ENCODE data around the gene MESP1.

The MESP1 gene

GRCh38 chr15:89778861-89779260 is 27.8 kb upstream of the MESP1 start:
- H3K27me3 ChIP-seq (ENCODE audit: control insufficient read depth, insufficient read depth, low read length): peaks cover 38% of the 10 kb centered on the region
- H3K9me3 ChIP-seq (ENCODE audit: control insufficient read depth, insufficient read depth, low read length): no peaks in the 10 kb centered on the region
- H3K27ac ChIP-seq (ENCODE audit: low read depth, low read length): no peak overlapping the region
- no peak overlapping the region for H3K4me3 ChIP-seq (ENCODE audit: low read depth, low read length)
- H3K36me3 ChIP-seq (ENCODE audit: control insufficient read depth, insufficient read depth, low read length): no peaks in the 10 kb centered on the region
- H3K4me1 ChIP-seq (ENCODE audit: control insufficient read depth, insufficient read depth, low read length): peaks cover 10% of the 10 kb centered on the region
- H3K9ac ChIP-seq (ENCODE audit: low read depth, low read length): no peak overlapping the region

GRCh38 chr15:89777782-89778380 is 26.8 kb upstream of the MESP1 start:
- Histone ChIP-seq H3K36me3 (ENCODE audit: control insufficient read depth, insufficient read depth, low read length) (no peaks in the 10 kb centered on the region), H3K27ac (ENCODE audit: low read depth, low read length) (no peak overlapping the region), H3K4me3 (ENCODE audit: low read depth, low read length) (no peak overlapping the region), H3K4me1 (ENCODE audit: control insufficient read depth, insufficient read depth, low read length) (peaks cover under 1% of the 10 kb centered on the region; the same call in 1 of the 2 replicates), H3K27me3 (ENCODE audit: control insufficient read depth, insufficient read depth, low read length) (peaks cover 38% of the 10 kb centered on the region), H3K9ac (ENCODE audit: low read depth, low read length) (no peak overlapping the region), H3K9me3 (ENCODE audit: control insufficient read depth, insufficient read depth, low read length) (no peaks in the 10 kb centered on the region)

- peaks cover 38% of the 10 kb centered on the region for H3K27me3 ChIP-seq (ENCODE audit: control insufficient read depth, insufficient read depth, low read length)
- no peaks in the 10 kb centered on the region for H3K36me3 ChIP-seq (ENCODE audit: control insufficient read depth, insufficient read depth, low read length)
- H3K27ac ChIP-seq (ENCODE audit: low read depth, low read length): no peak overlapping the region
- no peaks in the 10 kb centered on the region for H3K9me3 ChIP-seq (ENCODE audit: control insufficient read depth, insufficient read depth, low read length)
- no peak overlapping the region for H3K9ac ChIP-seq (ENCODE audit: low read depth, low read length)
- H3K4me3 ChIP-seq (ENCODE audit: low read depth, low read length): peak overlapping the region; percentile 48; the same call in 1 of the 2 replicates
- H3K4me1 ChIP-seq (ENCODE audit: control insufficient read depth, insufficient read depth, low read length): no peaks in the 10 kb centered on the region
These were observed 26.2 kb upstream of the MESP1 start for GRCh38 chr15:89777073-89777751.

- Histone ChIP-seq H3K36me3 (ENCODE audit: control insufficient read depth, insufficient read depth, low read length) (no peaks in the 10 kb centered on the region), H3K9ac (ENCODE audit: low read depth, low read length) (no peak within 1 kb of the TSS), H3K4me3 (ENCODE audit: low read depth, low read length) (peak within 1 kb of the TSS; percentile 48; the same call in 1 of the 2 replicates), H3K27ac (ENCODE audit: low read depth, low read length) (no peak within 1 kb of the TSS), H3K4me1 (ENCODE audit: control insufficient read depth, insufficient read depth, low read length) (no peaks in the 10 kb centered on the region), H3K27me3 (ENCODE audit: control insufficient read depth, insufficient read depth, low read length) (peaks cover 38% of the 10 kb centered on the region), H3K9me3 (ENCODE audit: control insufficient read depth, insufficient read depth, low read length) (no peaks in the 10 kb centered on the region)
These were observed 25.4 kb upstream of the MESP1 start, which contains the start of gene MESP2 for GRCh38 chr15:89776274-89777072. MESP2 (plus strand) TSS chr15:89776332; CDS start chr15:89776358, 26 bp downstream.

- Histone ChIP-seq H3K4me1 (ENCODE audit: control insufficient read depth, insufficient read depth, low read length) (no peaks in the 10 kb centered on the region), H3K9me3 (ENCODE audit: control insufficient read depth, insufficient read depth, low read length) (no peaks in the 10 kb centered on the region), H3K36me3 (ENCODE audit: control insufficient read depth, insufficient read depth, low read length) (no peaks in the 10 kb centered on the region), H3K27me3 (ENCODE audit: control insufficient read depth, insufficient read depth, low read length) (peaks cover 37% of the 10 kb centered on the region), H3K27ac (ENCODE audit: low read depth, low read length) (no peak overlapping the region), H3K9ac (ENCODE audit: low read depth, low read length) (no peak overlapping the region), H3K4me3 (ENCODE audit: low read depth, low read length) (no peak overlapping the region)
These were observed 24.8 kb upstream of the MESP1 start for GRCh38 chr15:89775815-89776214.

- no peak overlapping the region for H3K27ac ChIP-seq (ENCODE audit: low read depth, low read length)
- no peaks in the 10 kb centered on the region for H3K36me3 ChIP-seq (ENCODE audit: control insufficient read depth, insufficient read depth, low read length)
- H3K27me3 ChIP-seq (ENCODE audit: control insufficient read depth, insufficient read depth, low read length): peaks cover 34% of the 10 kb centered on the region
- no peaks in the 10 kb centered on the region for H3K4me1 ChIP-seq (ENCODE audit: control insufficient read depth, insufficient read depth, low read length)
- H3K4me3 ChIP-seq (ENCODE audit: low read depth, low read length): no peak overlapping the region
- H3K9me3 ChIP-seq (ENCODE audit: control insufficient read depth, insufficient read depth, low read length): no peaks in the 10 kb centered on the region
- H3K9ac ChIP-seq (ENCODE audit: low read depth, low read length): no peak overlapping the region
These were observed 23.4 kb upstream of the MESP1 start for GRCh38 chr15:89774492-89774891.

GRCh38 chr15:89772932-89773583 is 22.0 kb upstream of the MESP1 start:
- no peaks in the 10 kb centered on the region for H3K4me1 ChIP-seq (ENCODE audit: control insufficient read depth, insufficient read depth, low read length)
- H3K27ac ChIP-seq (ENCODE audit: low read depth, low read length): no peak overlapping the region
- no peak overlapping the region for H3K4me3 ChIP-seq (ENCODE audit: low read depth, low read length)
- no peaks in the 10 kb centered on the region for H3K9me3 ChIP-seq (ENCODE audit: control insufficient read depth, insufficient read depth, low read length)
- H3K9ac ChIP-seq (ENCODE audit: low read depth, low read length): no peak overlapping the region
- H3K27me3 ChIP-seq (ENCODE audit: control insufficient read depth, insufficient read depth, low read length): peaks cover 34% of the 10 kb centered on the region
- H3K36me3 ChIP-seq (ENCODE audit: control insufficient read depth, insufficient read depth, low read length): no peaks in the 10 kb centered on the region

- Histone ChIP-seq H3K36me3 (ENCODE audit: control insufficient read depth, insufficient read depth, low read length) (no peaks in the 10 kb centered on the region), H3K9me3 (ENCODE audit: control insufficient read depth, insufficient read depth, low read length) (no peaks in the 10 kb centered on the region), H3K9ac (ENCODE audit: low read depth, low read length) (no peak overlapping the region), H3K4me3 (ENCODE audit: low read depth, low read length) (no peak overlapping the region), H3K4me1 (ENCODE audit: control insufficient read depth, insufficient read depth, low read length) (no peaks in the 10 kb centered on the region), H3K27me3 (ENCODE audit: control insufficient read depth, insufficient read depth, low read length) (peaks cover 6% of the 10 kb centered on the region; the same call in 1 of the 2 replicates), H3K27ac (ENCODE audit: low read depth, low read length) (no peak overlapping the region)
These were observed 19.0 kb upstream of the MESP1 start for GRCh38 chr15:89770041-89770440.

DNA sequence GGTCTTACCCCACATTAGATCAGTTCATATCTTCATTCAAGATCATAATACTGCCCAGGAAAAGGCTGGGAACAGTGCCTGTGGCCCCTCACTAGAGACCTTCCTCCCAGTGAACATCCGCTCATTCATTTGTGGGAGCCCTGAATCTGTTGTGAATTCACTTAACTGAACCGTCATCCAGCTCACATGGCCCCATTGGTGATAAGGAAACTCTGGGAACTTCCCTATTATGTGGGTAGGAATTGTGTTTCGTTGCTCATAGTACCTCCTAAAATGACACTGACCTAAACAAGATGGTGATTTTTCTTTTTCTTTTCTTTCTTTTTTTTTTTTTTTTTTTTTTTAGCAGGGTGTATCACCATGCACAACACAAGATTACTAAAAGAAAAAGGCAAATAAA is 18.3 kb upstream of the MESP1 start:
- no peaks in the 10 kb centered on the region for H3K9me3 ChIP-seq (ENCODE audit: control insufficient read depth, insufficient read depth, low read length)
- H3K27ac ChIP-seq (ENCODE audit: low read depth, low read length): no peak overlapping the region
- no peak overlapping the region for H3K4me3 ChIP-seq (ENCODE audit: low read depth, low read length)
- peaks cover 4% of the 10 kb centered on the region; the same call in 1 of the 2 replicates for H3K27me3 ChIP-seq (ENCODE audit: control insufficient read depth, insufficient read depth, low read length)
- H3K36me3 ChIP-seq (ENCODE audit: control insufficient read depth, insufficient read depth, low read length): no peaks in the 10 kb centered on the region
- no peaks in the 10 kb centered on the region for H3K4me1 ChIP-seq (ENCODE audit: control insufficient read depth, insufficient read depth, low read length)
- H3K9ac ChIP-seq (ENCODE audit: low read depth, low read length): no peak overlapping the region

- H3K27me3 ChIP-seq (ENCODE audit: control insufficient read depth, insufficient read depth, low read length): no peaks in the 10 kb centered on the region
- no peaks in the 10 kb centered on the region for H3K9me3 ChIP-seq (ENCODE audit: control insufficient read depth, insufficient read depth, low read length)
- H3K27ac ChIP-seq (ENCODE audit: low read depth, low read length): no peak overlapping the region
- no peaks in the 10 kb centered on the region for H3K36me3 ChIP-seq (ENCODE audit: control insufficient read depth, insufficient read depth, low read length)
- no peak overlapping the region for H3K4me3 ChIP-seq (ENCODE audit: low read depth, low read length)
- no peaks in the 10 kb centered on the region for H3K4me1 ChIP-seq (ENCODE audit: control insufficient read depth, insufficient read depth, low read length)
- H3K9ac ChIP-seq (ENCODE audit: low read depth, low read length): no peak overlapping the region
These were observed 17.0 kb upstream of the MESP1 start for GRCh38 chr15:89768071-89768500.
